Testis (tissue), 2 donors: ENCODE data around the gene SKAP2.

Experiments used
- POLR2A ChIP-seq: fragments of 450-650 bp; IDR thresholded peaks from one replicate; pipeline ENCODE4 v1.6.1; 2017; ENCODE audit warnings: antibody characterized with exemption, mild to moderate bottlenecking, moderate library complexity
- TF ChIP-seq, protein P1 (sequence below), 3 experiments: fragments of 450-650 bp in 2 of 3; fragments of 200-600 bp in 1 of 3; sonication (generic) in 1 of 3; IDR thresholded peaks; one replicate each; pipeline ENCODE4 v1.5.1; 2016 to 2019; ENCODE audit warnings: antibody characterized with exemption in 3 of 3, mild to moderate bottlenecking in 2 of 3, moderate library complexity in 1 of 3

DNA sequence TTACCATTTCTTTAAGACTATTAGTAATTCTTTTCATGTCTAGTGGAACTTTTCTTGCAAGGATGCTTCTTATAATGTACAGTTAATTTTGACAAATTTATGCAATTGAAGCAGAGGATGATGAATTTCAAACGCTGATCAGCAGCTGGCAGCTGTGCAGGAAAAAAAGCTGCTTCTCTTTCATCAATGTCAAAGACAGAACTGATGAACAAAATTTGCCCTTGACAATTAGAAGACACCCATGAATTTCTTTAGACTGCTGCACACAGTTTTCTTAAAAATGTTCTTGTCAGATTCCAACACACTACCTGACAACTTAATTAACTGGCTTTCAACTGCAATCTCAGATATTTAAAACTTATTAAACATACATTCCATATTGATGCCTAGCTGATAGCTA lies 138.3 kb downstream of the SKAP2 start:
- TF ChIP-seq, protein P1, sequence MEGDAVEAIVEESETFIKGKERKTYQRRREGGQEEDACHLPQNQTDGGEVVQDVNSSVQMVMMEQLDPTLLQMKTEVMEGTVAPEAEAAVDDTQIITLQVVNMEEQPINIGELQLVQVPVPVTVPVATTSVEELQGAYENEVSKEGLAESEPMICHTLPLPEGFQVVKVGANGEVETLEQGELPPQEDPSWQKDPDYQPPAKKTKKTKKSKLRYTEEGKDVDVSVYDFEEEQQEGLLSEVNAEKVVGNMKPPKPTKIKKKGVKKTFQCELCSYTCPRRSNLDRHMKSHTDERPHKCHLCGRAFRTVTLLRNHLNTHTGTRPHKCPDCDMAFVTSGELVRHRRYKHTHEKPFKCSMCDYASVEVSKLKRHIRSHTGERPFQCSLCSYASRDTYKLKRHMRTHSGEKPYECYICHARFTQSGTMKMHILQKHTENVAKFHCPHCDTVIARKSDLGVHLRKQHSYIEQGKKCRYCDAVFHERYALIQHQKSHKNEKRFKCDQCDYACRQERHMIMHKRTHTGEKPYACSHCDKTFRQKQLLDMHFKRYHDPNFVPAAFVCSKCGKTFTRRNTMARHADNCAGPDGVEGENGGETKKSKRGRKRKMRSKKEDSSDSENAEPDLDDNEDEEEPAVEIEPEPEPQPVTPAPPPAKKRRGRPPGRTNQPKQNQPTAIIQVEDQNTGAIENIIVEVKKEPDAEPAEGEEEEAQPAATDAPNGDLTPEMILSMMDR (IDR thresholded peaks at IDR 0.05), result no peak
- TF ChIP-seq POLR2A, result no peak
